Measurements from ENCODE around the gene HARS2. TPM values are rescaled to one million over a fixed set of nuclear protein-coding genes. Genes with fewer than 3 reads are reported as not detected.
"Not testable (repeated sequence)": the region's sequence is repeated elsewhere in the genome, so short reads cannot be mapped to it uniquely, and the experiment has no call there.

HARS2 gene
- total RNA-seq, 1 donor from 2014 or later: 29.9 TPM

- Histone ChIP-seq H3K9me3 (ENCODE audit: insufficient read depth, low read depth, low read length) (no peaks in the 10 kb centered on the region), H3K79me2 (ENCODE audit: insufficient read depth, low read length) (peaks cover 41% of the 10 kb centered on the region), H3K27me3 (ENCODE audit: insufficient read depth, low read length) (no peaks in the 10 kb centered on the region), H3K27ac (ENCODE audit: low read depth, low read length) (no peak overlapping the region), H3K4me2 (ENCODE audit: low read length) (no peak overlapping the region), H2AFZ (ENCODE audit: low read depth, low read length) (no peak overlapping the region), H3K36me3 (ENCODE audit: insufficient read depth, low read length) (peaks cover 6% of the 10 kb centered on the region), H4K20me1 (ENCODE audit: insufficient read depth, low read length) (peaks cover 6% of the 10 kb centered on the region), H3K9ac (ENCODE audit: low read length) (no peak overlapping the region), H3K4me3 (ENCODE audit: insufficient read depth, low read depth, low read length) (no peak overlapping the region), H3K4me1 (ENCODE audit: insufficient read depth, low read length) (peaks cover 14% of the 10 kb centered on the region)
- H3K9me3 Mint-ChIP-seq (ENCODE audit: unreplicated experiment): no peaks in the 10 kb centered on the region
- H3K36me3 Mint-ChIP-seq (ENCODE audit: low read depth, unreplicated experiment): peaks cover 11% of the 10 kb centered on the region
- H3K27me3 Mint-ChIP-seq (ENCODE audit: low read depth, unreplicated experiment): no peaks in the 10 kb centered on the region
- DNase-seq (ENCODE audit: low read depth) (peak; percentile 81), FAIRE-seq (no peak)
- peaks cover 9% of the 10 kb centered on the region for H3K4me1 Mint-ChIP-seq (ENCODE audit: low read depth, unreplicated experiment)
- H3K27ac Mint-ChIP-seq (ENCODE audit: unreplicated experiment): no peak overlapping the region
- TF ChIP-seq, protein P1, sequence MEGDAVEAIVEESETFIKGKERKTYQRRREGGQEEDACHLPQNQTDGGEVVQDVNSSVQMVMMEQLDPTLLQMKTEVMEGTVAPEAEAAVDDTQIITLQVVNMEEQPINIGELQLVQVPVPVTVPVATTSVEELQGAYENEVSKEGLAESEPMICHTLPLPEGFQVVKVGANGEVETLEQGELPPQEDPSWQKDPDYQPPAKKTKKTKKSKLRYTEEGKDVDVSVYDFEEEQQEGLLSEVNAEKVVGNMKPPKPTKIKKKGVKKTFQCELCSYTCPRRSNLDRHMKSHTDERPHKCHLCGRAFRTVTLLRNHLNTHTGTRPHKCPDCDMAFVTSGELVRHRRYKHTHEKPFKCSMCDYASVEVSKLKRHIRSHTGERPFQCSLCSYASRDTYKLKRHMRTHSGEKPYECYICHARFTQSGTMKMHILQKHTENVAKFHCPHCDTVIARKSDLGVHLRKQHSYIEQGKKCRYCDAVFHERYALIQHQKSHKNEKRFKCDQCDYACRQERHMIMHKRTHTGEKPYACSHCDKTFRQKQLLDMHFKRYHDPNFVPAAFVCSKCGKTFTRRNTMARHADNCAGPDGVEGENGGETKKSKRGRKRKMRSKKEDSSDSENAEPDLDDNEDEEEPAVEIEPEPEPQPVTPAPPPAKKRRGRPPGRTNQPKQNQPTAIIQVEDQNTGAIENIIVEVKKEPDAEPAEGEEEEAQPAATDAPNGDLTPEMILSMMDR (IDR thresholded peaks at IDR 0.05; ENCODE audit: insufficient read depth, low read depth, low read length): no peak
- no peak for TF ChIP-seq EZH2 (IDR thresholded peaks at IDR 0.05; ENCODE audit: insufficient read depth, low read length)
- H3K4me3 Mint-ChIP-seq (ENCODE audit: unreplicated experiment): no peak overlapping the region
Observed at GRCh38 chr5:140642718-140643117, 48.5 kb upstream of the HARS2 start.

- H3K79me2 ChIP-seq (ENCODE audit: insufficient read depth, low read length): peaks cover 47% of the 10 kb centered on the region
- H3K36me3 ChIP-seq (ENCODE audit: insufficient read depth, low read length): peaks cover 20% of the 10 kb centered on the region
- peaks cover 10% of the 10 kb centered on the region for H3K36me3 Mint-ChIP-seq (ENCODE audit: low read depth, unreplicated experiment)
- TF ChIP-seq EZH2 (IDR thresholded peaks at IDR 0.05; ENCODE audit: insufficient read depth, low read length): no peak
- TF ChIP-seq, protein P1 (IDR thresholded peaks at IDR 0.05; ENCODE audit: insufficient read depth, low read depth, low read length): no peak
- H3K27me3 Mint-ChIP-seq (ENCODE audit: low read depth, unreplicated experiment): no peaks in the 10 kb centered on the region
- peak overlapping the region; percentile 83 for H2AFZ ChIP-seq (ENCODE audit: low read depth, low read length)
- no peaks in the 10 kb centered on the region for H3K9me3 ChIP-seq (ENCODE audit: insufficient read depth, low read depth, low read length)
- H3K9me3 Mint-ChIP-seq (ENCODE audit: unreplicated experiment): no peaks in the 10 kb centered on the region
- H3K27ac Mint-ChIP-seq (ENCODE audit: unreplicated experiment): no peak overlapping the region
- DNase-seq (ENCODE audit: low read depth): no peak
- H3K4me3 ChIP-seq (ENCODE audit: insufficient read depth, low read depth, low read length): peak overlapping the region; percentile 96
- H3K27me3 ChIP-seq (ENCODE audit: insufficient read depth, low read length): no peaks in the 10 kb centered on the region
- H3K4me3 Mint-ChIP-seq (ENCODE audit: unreplicated experiment): peak overlapping the region; percentile 99
- peak overlapping the region; percentile 82 for H3K27ac ChIP-seq (ENCODE audit: low read depth, low read length)
- peaks cover 3% of the 10 kb centered on the region for H3K4me1 Mint-ChIP-seq (ENCODE audit: low read depth, unreplicated experiment)
- peaks cover 9% of the 10 kb centered on the region for H3K4me1 ChIP-seq (ENCODE audit: insufficient read depth, low read length)
- H3K9ac ChIP-seq (ENCODE audit: low read length): peak overlapping the region; percentile 91
- peak overlapping the region; percentile 95 for H3K4me2 ChIP-seq (ENCODE audit: low read length)
- FAIRE-seq: no peak
- peaks cover 6% of the 10 kb centered on the region for H4K20me1 ChIP-seq (ENCODE audit: insufficient read depth, low read length)
Observed at GRCh38 chr5:140647042-140647419, 44.2 kb upstream of the HARS2 start.

GRCh38 chr5:140658870-140659269 is 32.4 kb upstream of the HARS2 start:
- Histone ChIP-seq H4K20me1 (ENCODE audit: insufficient read depth, low read length) (no peaks in the 10 kb centered on the region), H3K27ac (ENCODE audit: low read depth, low read length) (no peak overlapping the region), H3K9ac (ENCODE audit: low read length) (no peak overlapping the region), H3K36me3 (ENCODE audit: insufficient read depth, low read length) (peaks cover 62% of the 10 kb centered on the region), H2AFZ (ENCODE audit: low read depth, low read length) (no peak overlapping the region), H3K4me3 (ENCODE audit: insufficient read depth, low read depth, low read length) (no peak overlapping the region), H3K9me3 (ENCODE audit: insufficient read depth, low read depth, low read length) (no peaks in the 10 kb centered on the region), H3K4me1 (ENCODE audit: insufficient read depth, low read length) (no peaks in the 10 kb centered on the region), H3K27me3 (ENCODE audit: insufficient read depth, low read length) (no peaks in the 10 kb centered on the region), H3K79me2 (ENCODE audit: insufficient read depth, low read length) (no peaks in the 10 kb centered on the region), H3K4me2 (ENCODE audit: low read length) (no peak overlapping the region)
- Mint-ChIP-seq H3K27ac (ENCODE audit: unreplicated experiment) (no peak overlapping the region), H3K4me1 (ENCODE audit: low read depth, unreplicated experiment) (peaks cover 4% of the 10 kb centered on the region), H3K27me3 (ENCODE audit: low read depth, unreplicated experiment) (no peaks in the 10 kb centered on the region), H3K36me3 (ENCODE audit: low read depth, unreplicated experiment) (peaks cover 36% of the 10 kb centered on the region), H3K4me3 (ENCODE audit: unreplicated experiment) (no peak overlapping the region), H3K9me3 (ENCODE audit: unreplicated experiment) (peaks cover 2% of the 10 kb centered on the region)
- DNase-seq (ENCODE audit: low read depth): no peak
- no peak for FAIRE-seq
- no peak for TF ChIP-seq EZH2 (IDR thresholded peaks at IDR 0.05; ENCODE audit: insufficient read depth, low read length)
- TF ChIP-seq, protein P1 (IDR thresholded peaks at IDR 0.05; ENCODE audit: insufficient read depth, low read depth, low read length): no peak

DNA sequence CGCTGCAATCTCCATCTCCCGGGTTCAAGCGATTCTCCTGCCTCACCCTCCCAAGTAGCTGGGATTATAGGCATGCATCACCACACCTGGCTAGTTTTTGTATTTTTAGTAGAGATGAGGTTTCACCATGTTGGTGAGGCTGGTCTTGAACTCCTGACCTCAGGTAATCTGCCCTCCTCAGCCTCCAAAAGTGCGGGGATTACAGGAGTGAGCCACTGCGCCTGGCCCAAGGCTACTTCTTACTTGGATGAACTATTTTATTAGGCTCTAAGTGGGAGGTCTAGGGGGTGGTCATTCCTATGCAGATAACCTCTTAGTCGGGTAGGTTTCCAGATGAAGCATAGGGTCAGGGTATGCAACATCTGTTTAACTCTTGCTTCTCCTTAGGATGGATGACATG is 30.9 kb upstream of the HARS2 start:
- H3K36me3 ChIP-seq (ENCODE audit: insufficient read depth, low read length): peaks cover 48% of the 10 kb centered on the region
- H3K36me3 Mint-ChIP-seq (ENCODE audit: low read depth, unreplicated experiment): peaks cover 27% of the 10 kb centered on the region

More for the DNA sequence above, 30.9 kb upstream of the HARS2 start:
- H3K9me3 Mint-ChIP-seq (ENCODE audit: unreplicated experiment); H3K4me3 Mint-ChIP-seq (ENCODE audit: unreplicated experiment); H3K27me3 ChIP-seq (ENCODE audit: insufficient read depth, low read length); H3K27ac ChIP-seq (ENCODE audit: low read depth, low read length); FAIRE-seq; H3K4me2 ChIP-seq (ENCODE audit: low read length); H3K4me3 ChIP-seq (ENCODE audit: insufficient read depth, low read depth, low read length); H4K20me1 ChIP-seq (ENCODE audit: insufficient read depth, low read length); H3K79me2 ChIP-seq (ENCODE audit: insufficient read depth, low read length); DNase-seq (ENCODE audit: low read depth); H3K4me1 Mint-ChIP-seq (ENCODE audit: low read depth, unreplicated experiment); H3K4me1 ChIP-seq (ENCODE audit: insufficient read depth, low read length); H3K27me3 Mint-ChIP-seq (ENCODE audit: low read depth, unreplicated experiment); H2AFZ ChIP-seq (ENCODE audit: low read depth, low read length); H3K27ac Mint-ChIP-seq (ENCODE audit: unreplicated experiment); H3K9ac ChIP-seq (ENCODE audit: low read length); H3K9me3 ChIP-seq (ENCODE audit: insufficient read depth, low read depth, low read length): not testable (repeated sequence)

Data from astrocyte (in vitro differentiated cells and primary cell).